GM21529 (cell line): ENCODE data around the gene SORD.
A peak's percentile ranks its signal among the peaks of the same experiment; 100 is the strongest.
"Not testable (repeated sequence)": the region's sequence is repeated elsewhere in the genome, so short reads cannot be mapped to it uniquely, and the experiment has no call there.

Source experiments
- ATAC-seq: cut with Tn5 transposase; IDR thresholded peaks from one replicate; pipeline ENCODE4 v1.9.1; 2021; ENCODE audit not compliant: unreplicated experiment

SORD gene

DNA sequence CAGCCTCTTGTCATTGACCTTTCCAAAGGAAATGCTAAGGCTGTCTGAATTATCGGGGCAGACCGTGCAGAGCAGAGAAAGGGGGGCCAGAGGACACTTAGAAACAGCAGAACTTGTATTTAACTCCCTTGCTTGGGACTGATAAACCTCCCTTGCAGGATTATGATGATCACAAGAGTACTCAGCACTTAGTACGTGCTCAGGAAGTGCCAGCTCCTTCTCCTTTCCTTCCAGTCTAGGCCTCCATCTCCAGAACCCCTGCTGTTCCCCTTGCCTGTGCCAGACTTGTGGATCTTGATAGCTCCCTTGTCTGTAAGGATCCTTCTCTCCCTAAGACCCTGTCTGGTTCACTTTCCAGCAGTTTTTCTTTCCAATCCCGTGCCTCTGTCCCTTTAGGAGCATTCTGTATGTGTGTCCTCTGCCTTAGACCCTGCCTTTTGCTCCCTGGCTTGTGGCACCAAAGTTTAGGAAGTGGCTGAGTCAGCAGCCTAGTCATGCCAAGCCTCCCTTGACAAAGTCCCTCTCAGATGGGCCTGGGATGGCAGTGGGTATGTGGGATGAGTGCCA, 747 bp downstream of the SORD start:
- ATAC-seq = no peak

DNA sequence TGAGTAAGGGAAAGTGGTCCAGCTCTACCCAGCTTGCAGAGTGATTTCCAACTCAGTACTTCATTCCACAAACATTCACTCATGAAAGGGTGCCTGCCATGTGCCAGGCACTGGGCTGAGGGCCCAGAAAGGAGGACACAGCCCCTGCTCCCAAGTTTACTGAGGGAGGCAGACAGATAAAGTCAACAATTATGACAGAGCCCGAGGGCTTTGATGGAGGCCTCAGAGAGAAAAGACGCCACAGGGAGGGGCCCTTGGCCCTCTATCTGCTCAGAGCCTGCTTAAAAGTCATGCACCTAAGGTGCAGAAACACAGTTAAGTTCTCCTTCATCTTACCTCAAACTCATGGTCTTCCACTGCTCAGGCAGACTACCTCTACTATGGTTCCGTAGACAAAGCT, 1.7 kb downstream of the SORD start:
- ATAC-seq = not testable (repeated sequence)

- ATAC-seq = not testable (repeated sequence)
Observed at GRCh38 chr15:45025627-45026026, 2.6 kb downstream of the SORD start.

- no peak for ATAC-seq
Observed at GRCh38 chr15:45026651-45027190, 3.7 kb downstream of the SORD start.

DNA sequence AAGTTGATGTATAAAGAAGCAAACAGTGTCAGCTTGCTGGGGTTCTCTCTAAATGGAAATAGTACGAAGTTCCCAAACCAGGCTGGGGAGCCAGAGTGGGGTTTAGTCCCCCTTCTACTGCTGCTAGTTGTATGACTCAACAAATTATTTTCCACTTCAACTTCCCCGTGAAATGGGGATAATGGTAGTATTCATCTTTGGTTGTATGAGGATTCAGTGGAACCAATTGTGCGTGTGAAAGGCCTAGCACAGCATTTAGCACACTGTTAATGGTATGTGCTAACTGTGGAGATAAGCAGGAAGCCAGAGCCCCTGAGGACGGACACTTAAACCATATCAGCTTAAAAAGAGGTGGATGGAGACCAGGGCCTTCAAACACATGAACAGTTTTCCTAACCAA, 4.2 kb downstream of the SORD start:
- no peak for ATAC-seq

DNA sequence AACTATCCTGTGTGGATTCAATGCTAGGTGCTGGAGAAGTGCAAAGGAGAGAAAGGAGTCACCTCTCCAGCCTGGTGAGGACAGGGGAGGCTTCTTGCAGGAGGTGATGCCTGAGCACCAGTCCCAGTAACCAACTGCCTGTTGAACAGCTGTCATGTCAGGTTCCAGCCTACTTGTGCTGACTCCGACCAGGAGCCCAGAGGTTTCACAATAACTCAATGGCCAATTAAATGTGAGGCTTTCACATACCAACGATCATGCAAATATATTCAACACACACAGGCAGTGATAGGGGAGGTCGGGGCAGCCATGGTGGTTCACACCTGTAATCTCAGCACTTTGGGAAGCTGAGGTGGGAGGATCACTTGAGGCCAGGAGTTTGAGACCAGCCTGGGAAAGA, 7.7 kb downstream of the SORD start:
- no peak for ATAC-seq

GRCh38 chr15:45031522-45032028, 8.6 kb downstream of the SORD start:
- not testable (repeated sequence) for ATAC-seq

GRCh38 chr15:45032501-45032900, 9.5 kb downstream of the SORD start:
- not testable (repeated sequence) for ATAC-seq

DNA sequence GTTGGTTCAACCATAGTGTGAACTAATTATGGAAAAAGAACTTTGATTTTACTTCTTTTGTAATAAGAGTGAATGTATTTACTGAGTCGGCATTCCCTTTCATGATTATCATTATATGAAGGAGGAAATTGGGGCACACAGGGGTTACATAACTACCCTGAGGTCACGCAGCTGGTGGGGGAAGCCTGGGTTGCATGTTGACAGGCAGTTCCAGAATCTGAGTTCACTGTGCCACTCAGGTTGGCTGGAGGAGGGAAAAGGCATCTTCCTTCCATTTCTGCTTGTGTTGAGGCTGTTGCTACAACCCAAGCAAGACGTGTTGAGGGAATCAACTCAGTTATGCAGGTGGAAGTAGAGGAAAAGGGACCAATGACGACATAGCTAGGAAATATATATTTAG, 11.1 kb downstream of the SORD start:
- not testable (repeated sequence) for ATAC-seq

GRCh38 chr15:45034600-45035375, 11.8 kb downstream of the SORD start:
- ATAC-seq = not testable (repeated sequence)

GRCh38 chr15:45036812-45037781, 14.1 kb downstream of the SORD start:
- ATAC-seq = peak; percentile 93

DNA sequence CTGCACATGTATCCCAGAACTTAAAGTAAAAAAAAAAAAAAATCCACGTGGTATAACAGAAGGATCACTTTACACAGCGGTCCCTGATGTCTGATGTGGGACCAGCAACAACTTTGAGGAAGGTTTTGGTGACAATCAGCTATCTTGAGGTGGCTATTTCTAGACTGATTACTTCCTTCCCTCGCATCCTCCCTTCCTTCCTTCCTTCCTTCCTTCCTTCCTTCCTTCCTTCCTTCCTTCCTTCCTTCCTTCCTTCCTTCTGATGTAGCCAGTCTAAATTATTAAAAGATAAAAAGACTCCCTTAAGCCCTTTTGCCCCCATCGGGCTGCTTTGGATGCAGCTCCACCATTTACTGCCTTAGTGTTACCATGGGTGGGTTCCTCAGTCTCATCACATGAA, 14.9 kb downstream of the SORD start:
- no peak for ATAC-seq

DNA sequence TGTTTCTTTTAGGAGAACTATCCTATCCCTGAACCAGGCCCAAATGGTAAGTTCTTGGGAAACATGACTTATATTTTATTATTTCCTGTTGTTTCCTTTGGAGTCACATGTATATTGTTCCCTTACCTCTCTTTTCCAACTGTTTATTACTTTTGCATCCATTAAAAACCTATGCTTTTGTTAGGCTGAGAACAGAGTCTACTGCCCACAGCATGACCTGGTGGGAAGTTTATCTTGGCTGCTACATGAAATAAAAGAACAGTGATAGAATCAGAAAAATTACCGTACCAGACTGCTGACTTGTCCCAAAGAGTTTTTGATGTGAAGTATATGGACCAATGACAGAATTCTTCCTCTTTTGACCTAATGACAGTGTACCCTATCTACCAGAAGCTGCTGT, 17.4 kb downstream of the SORD start:
- ATAC-seq = not testable (repeated sequence)

- ATAC-seq = not testable (repeated sequence)
Observed at GRCh38 chr15:45041538-45041937, 18.5 kb downstream of the SORD start.

- ATAC-seq = not testable (repeated sequence)
Observed at GRCh38 chr15:45042859-45043258, 19.9 kb downstream of the SORD start.

DNA sequence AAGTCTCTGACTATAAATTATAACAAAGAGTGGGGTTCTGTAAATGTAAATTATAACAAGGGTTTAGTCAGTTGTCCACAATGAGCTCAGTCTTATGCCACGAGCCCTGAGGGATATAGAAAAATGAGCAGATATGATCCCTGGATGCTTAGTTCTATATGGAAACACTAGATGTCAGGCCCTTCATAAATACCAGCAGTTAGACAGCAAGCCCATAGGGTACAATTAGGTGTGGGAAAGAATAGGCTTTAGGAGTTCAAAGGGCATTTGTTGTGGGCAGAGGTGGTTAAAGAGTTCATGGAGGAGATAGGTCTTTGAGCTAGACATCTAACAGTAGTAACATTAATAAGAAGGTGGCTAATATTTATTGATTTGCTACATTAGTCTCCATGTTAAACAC, 21.3 kb downstream of the SORD start:
- ATAC-seq = not testable (repeated sequence)

GRCh38 chr15:45048449-45048793, 25.4 kb downstream of the SORD start:
- not testable (repeated sequence) for ATAC-seq

DNA sequence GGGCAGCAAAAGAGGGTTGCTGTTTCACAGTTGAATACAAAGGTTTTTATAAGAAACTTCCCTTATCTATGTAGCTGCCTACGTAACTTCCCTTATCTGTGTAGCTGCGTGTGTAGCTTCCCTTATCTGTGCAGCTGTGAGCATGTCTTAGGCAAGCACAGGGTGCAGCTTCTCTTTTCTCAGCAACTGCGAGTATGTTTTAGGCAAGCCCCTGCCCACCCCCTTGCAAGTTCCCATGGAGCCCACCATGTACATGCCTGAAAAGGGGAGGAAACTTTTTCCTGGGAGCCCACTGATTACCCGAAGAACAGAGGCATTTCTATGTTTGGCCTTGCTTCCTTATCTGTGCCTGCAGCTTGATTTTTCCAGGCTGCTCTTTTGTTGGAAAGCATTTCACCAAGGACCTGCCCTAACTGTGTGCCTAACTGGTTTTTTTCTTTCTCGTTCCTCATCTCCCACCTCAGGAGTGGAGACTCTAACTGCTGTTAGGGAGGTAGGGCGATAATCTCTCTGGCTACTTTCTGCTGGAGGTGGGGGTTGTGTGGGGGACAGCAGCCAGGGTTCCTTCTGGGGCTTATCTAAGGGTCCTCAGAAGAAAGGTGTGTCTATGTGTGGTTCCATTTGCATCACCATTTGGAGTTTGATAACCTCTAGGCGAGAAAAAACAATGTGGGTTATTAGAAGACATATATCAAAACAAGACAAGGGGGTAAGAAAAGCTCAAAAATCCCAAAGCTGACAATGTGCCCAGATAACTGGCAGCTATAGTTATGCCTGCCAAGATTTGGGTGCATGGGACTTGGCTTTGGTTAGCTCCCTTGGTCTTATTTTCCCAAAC, 26.0 kb downstream of the SORD start:
- peak; percentile 54 for ATAC-seq

- ATAC-seq = no peak
Observed at GRCh38 chr15:45050587-45050986, 27.6 kb downstream of the SORD start.

DNA sequence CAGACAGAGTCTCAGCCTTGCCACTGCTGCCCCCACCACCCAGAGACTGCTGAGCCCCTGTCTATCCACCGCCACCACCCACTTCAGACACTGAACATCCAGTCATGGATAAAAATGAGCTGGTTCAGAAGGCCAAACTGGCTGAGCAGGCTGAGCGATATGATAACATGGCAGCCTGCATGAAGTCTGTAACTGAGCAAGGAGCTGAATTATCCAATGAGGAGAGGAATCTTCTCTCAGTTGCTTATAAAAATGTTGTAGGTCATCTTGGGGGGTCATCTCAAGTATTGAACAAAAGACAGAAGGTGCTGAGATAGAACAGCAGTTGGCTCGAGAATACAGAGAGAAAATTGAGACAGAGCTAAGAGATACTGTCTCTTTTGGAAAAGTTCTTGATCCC, 29.7 kb downstream of the SORD start:
- not testable (repeated sequence) for ATAC-seq
